ENCODE data around the gene UPF2. TPM values are rescaled to one million over a fixed set of nuclear protein-coding genes. Genes with fewer than 3 reads are reported as not detected.

UPF2 gene
- total RNA-seq, 1 donor from 2014 or later: 7.9 TPM

- Histone ChIP-seq H3K36me3 (no peaks in the 10 kb centered on the region), H3K27me3 (no peaks in the 10 kb centered on the region), H3K9me3 (no peaks in the 10 kb centered on the region), H3K27ac (no peak overlapping the region), H3K4me3 (no peak overlapping the region), H3K4me1 (no peaks in the 10 kb centered on the region)
- TF ChIP-seq CTCF (IDR thresholded peaks at IDR 0.05): no peak
- DNase-seq (ENCODE audit: low spot score in 2 of 2): no peak
- intact Hi-C loops (cut with DNase I): no loop called here
Observed at GRCh38 chr10:11886851-11887250, 155.8 kb downstream of the UPF2 start.

DNA sequence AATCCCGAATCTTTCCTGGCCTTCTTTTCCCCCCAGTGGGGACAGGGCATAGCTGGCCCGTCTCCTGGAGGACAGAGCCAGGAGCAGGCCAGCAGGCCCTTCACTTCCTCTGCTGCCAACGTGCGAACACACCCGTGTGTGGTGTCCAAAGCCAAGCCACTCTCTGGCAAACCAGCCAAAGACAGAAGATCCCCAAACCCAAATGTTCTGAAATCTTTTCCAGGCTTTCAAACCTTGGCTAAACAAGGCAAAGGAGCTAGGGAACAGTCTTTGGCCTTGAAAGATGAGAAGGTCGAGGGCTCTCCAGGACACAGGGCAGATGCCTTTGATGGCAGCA lies 156.5 kb downstream of the UPF2 start:
- Histone ChIP-seq H3K4me1 (no peaks in the 10 kb centered on the region), H3K4me3 (no peak overlapping the region), H3K27me3 (no peaks in the 10 kb centered on the region), H3K9me3 (no peaks in the 10 kb centered on the region), H3K27ac (no peak overlapping the region), H3K36me3 (no peaks in the 10 kb centered on the region)
- DNase-seq (ENCODE audit: low spot score in 2 of 2): no peak
- no peak for TF ChIP-seq CTCF (IDR thresholded peaks at IDR 0.05)
- intact Hi-C loops (cut with DNase I): no loop called here

DNA sequence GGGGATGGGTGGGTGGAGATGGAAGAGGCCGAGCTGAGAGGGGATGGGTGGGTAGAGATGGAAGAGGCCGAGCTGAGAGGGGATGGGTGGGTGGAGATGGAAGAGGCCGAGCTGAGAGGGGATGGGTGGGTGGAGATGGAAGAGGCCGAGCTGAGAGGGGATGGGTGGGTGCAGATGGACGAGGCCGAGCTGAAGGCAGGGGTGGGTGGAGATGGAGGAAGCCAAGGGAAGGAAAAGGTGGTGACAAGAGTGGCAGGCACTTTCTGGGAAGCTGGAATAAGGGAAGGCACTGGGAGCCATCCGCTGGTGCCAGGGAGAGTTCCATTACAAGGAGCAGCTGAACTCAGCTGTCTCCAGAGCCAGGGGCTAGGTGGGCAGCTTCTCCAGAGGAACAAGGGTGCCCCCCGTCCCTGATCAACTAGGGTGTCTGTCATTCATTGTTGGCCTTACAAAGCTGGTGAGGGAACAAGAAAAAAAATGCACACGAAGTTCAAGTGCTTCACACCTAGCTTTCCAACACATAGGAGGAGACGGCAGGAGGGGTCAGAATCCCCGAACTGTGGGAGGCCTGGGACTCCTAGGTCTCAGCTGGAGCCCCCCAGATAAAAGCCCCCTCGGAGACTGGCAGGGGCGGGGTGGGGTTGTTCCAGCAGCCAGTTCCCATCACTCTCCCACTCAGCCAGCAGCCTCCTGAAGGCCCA lies 157.0 kb downstream of the UPF2 start:
- Histone ChIP-seq H3K27ac (no peak overlapping the region), H3K27me3 (no peaks in the 10 kb centered on the region), H3K4me1 (no peaks in the 10 kb centered on the region), H3K4me3 (no peak overlapping the region), H3K36me3 (no peaks in the 10 kb centered on the region), H3K9me3 (no peaks in the 10 kb centered on the region)
- DNase-seq (ENCODE audit: low spot score in 2 of 2): no peak
- no peak for TF ChIP-seq CTCF (IDR thresholded peaks at IDR 0.05)
- intact Hi-C loops (cut with DNase I): no loop called here

DNA sequence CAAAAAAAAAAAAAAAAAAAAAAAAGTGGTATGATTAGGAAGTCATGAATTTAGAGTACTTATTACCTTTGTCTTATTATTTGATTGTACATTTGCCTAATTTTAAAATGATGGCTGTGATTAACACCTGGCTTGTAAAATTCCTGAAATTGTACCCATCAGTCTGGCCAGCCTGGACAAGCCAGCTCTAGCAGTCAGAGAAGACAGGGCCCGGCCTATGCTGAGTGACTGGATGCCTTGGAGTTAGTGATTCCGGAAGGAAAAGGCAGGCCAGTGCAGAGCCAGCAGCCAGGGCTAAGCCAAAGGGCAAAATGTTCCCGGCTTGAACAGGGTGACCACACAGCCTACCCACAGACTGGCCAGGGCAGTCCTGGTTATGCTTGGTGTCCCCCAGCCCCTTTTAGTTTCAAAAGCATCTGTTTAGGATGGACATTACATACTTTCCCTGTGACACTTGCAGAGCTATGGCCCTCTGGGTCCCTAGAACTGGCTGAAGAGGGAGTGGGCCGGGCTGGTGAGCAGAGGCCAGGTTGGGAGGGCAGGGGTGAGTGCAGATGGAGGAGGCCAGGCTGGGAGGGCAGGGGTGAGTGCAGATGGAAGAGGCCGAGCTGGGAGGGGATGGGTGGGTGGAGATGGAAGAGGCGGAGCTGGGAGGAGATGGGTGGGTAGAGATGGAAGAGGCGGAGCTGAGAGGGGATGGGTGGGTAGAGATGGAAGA lies 157.7 kb downstream of the UPF2 start:
- Histone ChIP-seq H3K9me3 (no peaks in the 10 kb centered on the region), H3K4me1 (no peaks in the 10 kb centered on the region), H3K36me3 (no peaks in the 10 kb centered on the region), H3K27ac (no peak overlapping the region), H3K27me3 (no peaks in the 10 kb centered on the region), H3K4me3 (no peak overlapping the region)
- DNase-seq (ENCODE audit: low spot score in 2 of 2): no peak
- intact Hi-C loops (cut with DNase I): no loop called here
- no peak for TF ChIP-seq CTCF (IDR thresholded peaks at IDR 0.05)

- TF ChIP-seq CTCF (IDR thresholded peaks at IDR 0.05): no peak
- Histone ChIP-seq H3K9me3 (no peaks in the 10 kb centered on the region), H3K27me3 (no peaks in the 10 kb centered on the region), H3K4me3 (no peak overlapping the region), H3K36me3 (no peaks in the 10 kb centered on the region), H3K4me1 (no peaks in the 10 kb centered on the region), H3K27ac (no peak overlapping the region)
- intact Hi-C loops (cut with DNase I): no loop called here
- DNase-seq (ENCODE audit: low spot score in 2 of 2): no peak
Observed at GRCh38 chr10:11882646-11883375, 159.8 kb downstream of the UPF2 start.
